H1 (cell line): ENCODE measurements around the gene RSKR. TPM values are rescaled to one million over a fixed set of nuclear protein-coding genes. Genes with fewer than 3 reads are reported as not detected.

ENCODE experiments used
- CTCF ChIA-PET: fragments of 300-600 bp; sonication (Branson Sonifier 250); formaldehyde crosslinking; loops from one replicate; lab custom pipeline; 2021; ENCODE audit not compliant: partially characterized antibody; lab: Charles Lee
- POLR2A ChIA-PET: fragments of 300-600 bp; sonication (Branson Sonifier 250); formaldehyde crosslinking; loops from one replicate; lab custom pipeline; 2021; ENCODE audit warnings: inconsistent platforms; ENCODE audit not compliant: partially characterized antibody; lab: Charles Lee
- DNase-seq, 2 experiments: peaks; one replicate each; pipeline versions ENCODE4 v3.0.0 to v3.0.0-alpha.2; 2010 to 2022; ENCODE audit warnings: low spot score in 2 of 2, low read depth in 1 of 2, mixed read lengths in 1 of 2
- FAIRE-seq: peaks from 2 replicates; lab custom pipeline; 2011; peaks lifted over from hg19 to GRCh38; lab: Jason Lieb, UNC
- H2AFZ ChIP-seq: 2 replicates; pipeline ENCODE4 v1.8.1; 2012; ENCODE audit warnings: low read length, inconsistent platforms
- H2AK5ac ChIP-seq: 2 replicates; pipeline ENCODE4 v1.6.1; 2013; ENCODE audit warnings: low read depth, low read length
- H2BK120ac ChIP-seq: replicated peaks from 2 replicates; pipeline ENCODE3; 2013; ENCODE audit warnings: low read depth, low read length, inconsistent platforms
- H2BK12ac ChIP-seq: 2 replicates; pipeline ENCODE4 v1.6.1; 2013; ENCODE audit warnings: low read depth, low read length
- H2BK15ac ChIP-seq: 2 replicates; pipeline ENCODE4 v1.6.1; 2013; ENCODE audit warnings: low read length
- H2BK20ac ChIP-seq: 2 replicates; pipeline ENCODE4 v1.6.1; 2013; ENCODE audit warnings: low read length
- H2BK5ac ChIP-seq: 2 replicates; pipeline ENCODE4 v1.6.1; 2013; ENCODE audit warnings: low read depth, low read length
- H3K14ac ChIP-seq: 2 replicates; pipeline ENCODE4 v1.6.1; 2013; ENCODE audit warnings: inconsistent platforms; ENCODE audit not compliant: insufficient read length
- H3K18ac ChIP-seq: 2 replicates; pipeline ENCODE4 v1.6.1; 2013; ENCODE audit warnings: low read length; ENCODE audit errors: extremely low read depth
- H3K23ac ChIP-seq: 2 replicates; pipeline ENCODE4 v1.6.1; 2013; ENCODE audit warnings: inconsistent platforms; ENCODE audit not compliant: insufficient read length
- H3K23me2 ChIP-seq: 2 replicates; pipeline ENCODE4 v1.6.1; 2013; ENCODE audit warnings: low read depth, low read length
- H3K27ac ChIP-seq: 2 replicates; pipeline ENCODE4 v1.6.1; 2011; ENCODE audit warnings: low read depth, low read length, inconsistent platforms
- H3K27me3 ChIP-seq, 4 experiments: replicated peaks in 1 of 4; 1 replicate in 1 of 4; 2 replicates in 3 of 4; pipeline versions ENCODE4 v1.6.1 to v1.8.1; 2011 to 2013; ENCODE audit warnings: low read length in 3 of 4, mild to moderate bottlenecking in 3 of 4, inconsistent platforms in 2 of 4, mixed read lengths in 2 of 4, moderate library complexity in 1 of 4; ENCODE audit not compliant: control insufficient read depth in 3 of 4, insufficient read depth in 3 of 4; ENCODE audit errors: extremely low read depth in 1 of 4
- H3K36me3 ChIP-seq, 4 experiments: 2 replicates each; pipeline versions ENCODE4 v1.6.1 to v1.8.1; 2011 to 2013; ENCODE audit warnings: mild to moderate bottlenecking in 4 of 4, low read length in 3 of 4, moderate library complexity in 2 of 4, control low read depth in 1 of 4, inconsistent platforms in 1 of 4; ENCODE audit not compliant: insufficient read depth in 4 of 4, control insufficient read depth in 2 of 4
- H3K4ac ChIP-seq: replicated peaks from 2 replicates; pipeline ENCODE3; 2013; ENCODE audit warnings: low read length, low read depth, mixed read lengths, inconsistent platforms; ENCODE audit not compliant: insufficient read length
- H3K4me1 ChIP-seq, 4 experiments: replicated peaks in 1 of 4; 1 replicate in 1 of 4; 2 replicates in 3 of 4; pipeline versions ENCODE4 v1.6.1 to v1.8.1; 2011 to 2013; ENCODE audit warnings: low read length in 3 of 4, inconsistent platforms in 2 of 4, mixed read lengths in 1 of 4; ENCODE audit not compliant: insufficient read depth in 4 of 4, control insufficient read depth in 3 of 4
- H3K4me2 ChIP-seq, 2 experiments: 2 replicates each; pipeline versions ENCODE4 v1.6.1 to v1.8.1; 2011 to 2013; ENCODE audit warnings: low read depth in 2 of 2, low read length in 2 of 2, control low read depth in 1 of 2, inconsistent platforms in 1 of 2, mild to moderate bottlenecking in 1 of 2; ENCODE audit not compliant: insufficient read depth in 1 of 2
- H3K4me3 ChIP-seq, 4 experiments: fragments of 200-600, 300-600 bp in 1 of 4; sonication (generic), shearing (Covaris generic), sonication (Bioruptor Twin) in 1 of 4; 2 replicates each; pipeline versions ENCODE4 v1.5.1 to v1.8.1; 2011 to 2016; ENCODE audit warnings: low read length in 4 of 4, low read depth in 3 of 4, control low read depth in 2 of 4, inconsistent platforms in 2 of 4, mild to moderate bottlenecking in 2 of 4, mixed read lengths in 1 of 4, moderate library complexity in 1 of 4; ENCODE audit not compliant: insufficient read depth in 2 of 4; ENCODE audit errors: extremely low read depth in 1 of 4
- H3K56ac ChIP-seq: replicated peaks from 2 replicates; pipeline ENCODE3; 2013; ENCODE audit warnings: low read depth, mild to moderate bottlenecking, mixed read lengths, low read length, inconsistent platforms; ENCODE audit not compliant: insufficient read length
- H3K79me1 ChIP-seq: 2 replicates; pipeline ENCODE4 v1.6.1; 2013; ENCODE audit warnings: low read depth, low read length, control low read depth
- H3K79me2 ChIP-seq, 2 experiments: 2 replicates each; pipeline versions ENCODE4 v1.6.1 to v1.8.1; 2012 to 2013; ENCODE audit warnings: low read length in 2 of 2, mild to moderate bottlenecking in 2 of 2, inconsistent platforms in 1 of 2; ENCODE audit not compliant: insufficient read depth in 2 of 2, control insufficient read depth in 1 of 2
- H3K9ac ChIP-seq, 4 experiments: replicated peaks in 1 of 4; 1 replicate in 1 of 4; 2 replicates in 3 of 4; pipeline versions ENCODE4 v1.6.1 to v1.8.1; 2011 to 2013; ENCODE audit warnings: low read depth in 3 of 4, low read length in 3 of 4, control low read depth in 2 of 4, mild to moderate bottlenecking in 2 of 4, moderate library complexity in 2 of 4, inconsistent platforms in 1 of 4; ENCODE audit errors: extremely low read depth in 1 of 4
- H3K9me3 ChIP-seq, 2 experiments: 2 replicates each; pipeline versions ENCODE4 v1.6.1 to v1.8.1; 2012 to 2013; ENCODE audit warnings: mild to moderate bottlenecking in 2 of 2, moderate library complexity in 2 of 2, control low read depth in 1 of 2, inconsistent platforms in 1 of 2, low read depth in 1 of 2, low read length in 1 of 2, mixed read lengths in 1 of 2; ENCODE audit not compliant: insufficient read depth in 2 of 2
- H4K20me1 ChIP-seq, 2 experiments: replicated peaks in 1 of 2; 2 replicates each; pipeline versions ENCODE3 to v1.8.1; 2011 to 2013; ENCODE audit warnings: inconsistent platforms in 2 of 2, low read length in 2 of 2, mild to moderate bottlenecking in 1 of 2; ENCODE audit not compliant: insufficient read depth in 2 of 2, control insufficient read depth in 1 of 2
- H4K5ac ChIP-seq: 2 replicates; pipeline ENCODE4 v1.6.1; 2013; ENCODE audit warnings: low read length, low read depth, mixed read lengths, inconsistent platforms; ENCODE audit not compliant: insufficient read length
- H4K8ac ChIP-seq: 2 replicates; pipeline ENCODE4 v1.8.0; 2013; ENCODE audit warnings: mild to moderate bottlenecking, moderate library complexity, low read length, inconsistent platforms; ENCODE audit not compliant: insufficient read depth; ENCODE audit errors: extremely low read depth
- H4K91ac ChIP-seq: replicated peaks from 2 replicates; pipeline ENCODE3; 2013; ENCODE audit warnings: low read length, mixed read lengths, inconsistent platforms; ENCODE audit not compliant: insufficient read length
- BACH1 ChIP-seq: IDR thresholded peaks from 2 replicates; pipeline ENCODE4 v1.6.1; 2012; ENCODE audit warnings: low read length, improper control_type of control experiment
- CHD1 ChIP-seq: IDR thresholded peaks from 2 replicates; pipeline ENCODE4 v1.6.1; 2012; ENCODE audit warnings: low read depth, low read length, improper control_type of control experiment
- EZH2 ChIP-seq: fragments of 200-600 bp; sonication (generic); IDR thresholded peaks from 2 replicates; pipeline ENCODE4 v1.7.1; 2012; ENCODE audit warnings: low read depth, mild to moderate bottlenecking, moderate library complexity, low read length, inconsistent platforms; ENCODE audit not compliant: severe bottlenecking
- GABPA ChIP-seq: IDR thresholded peaks from 2 replicates; pipeline ENCODE4 v1.6.1; 2011; ENCODE audit warnings: mild to moderate bottlenecking, low read length, moderate library complexity, borderline replicate concordance; ENCODE audit not compliant: insufficient read depth
- POU5F1 ChIP-seq: IDR thresholded peaks from 2 replicates; pipeline ENCODE4 v1.6.1; 2011; ENCODE audit warnings: low read depth, mild to moderate bottlenecking, low read length, moderate library complexity
- RFX5 ChIP-seq: IDR thresholded peaks from 2 replicates; pipeline ENCODE4 v1.6.1; 2011; ENCODE audit warnings: low read depth, low read length, improper control_type of control experiment, borderline replicate concordance
- SIRT6 ChIP-seq: IDR thresholded peaks from one replicate; pipeline ENCODE4 v1.7.1; 2012; ENCODE audit warnings: low read length, inconsistent platforms
- SP1 ChIP-seq: IDR thresholded peaks from 2 replicates; pipeline ENCODE4 v1.6.1; 2011; ENCODE audit warnings: low read depth, low read length
- TAF7 ChIP-seq: optimal IDR thresholded peaks from 2 replicates; pipeline ENCODE3; 2011; ENCODE audit warnings: low read depth, mild to moderate bottlenecking, inconsistent platforms, low read length, moderate library complexity, borderline replicate concordance
- TCF12 ChIP-seq: IDR thresholded peaks from 2 replicates; pipeline ENCODE4 v1.6.1; 2011; ENCODE audit warnings: low read depth, mild to moderate bottlenecking, low read length
- TEAD4 ChIP-seq: IDR thresholded peaks from 2 replicates; pipeline ENCODE4 v1.6.1; 2012; ENCODE audit warnings: low read depth, low read length, inconsistent platforms, mixed read lengths
- ZNF274 ChIP-seq: IDR thresholded peaks from 2 replicates; pipeline ENCODE4 v1.7.0; 2012; ENCODE audit warnings: low read length, borderline replicate concordance; ENCODE audit errors: extremely low read depth
- WGBS, 2 experiments: shearing (Covaris generic) in 1 of 2; methylation state at CpG; one replicate each; pipeline versions ENCODE4 v1.1.6 to v1.1.7; 2013 to 2015; ENCODE audit warnings: low lambda C conversion rate in 2 of 2, mixed read lengths in 2 of 2, inconsistent platforms in 1 of 2, low coverage in 1 of 2, missing lambda C conversion rate in 1 of 2; ENCODE audit not compliant: insufficient replicate concordance in 2 of 2, insufficient coverage in 1 of 2, insufficient read length in 1 of 2; ENCODE audit errors: extremely low coverage in 1 of 2, missing lambda C conversion rate in 1 of 2; 5-methylcytosine and 5-hydroxymethylcytosine counted together
- polyA plus RNA-seq, 7 experiments: library from polyadenylated mRNA; depleted of rRNA in 3 of 7; stranded (reverse) in 5 of 7; unstranded in 2 of 7; fragments of >200 nt in 5 of 7; fragments of 200-250 nt in 2 of 7; gene quantifications; 1 replicate in 5 of 7; 2 replicates in 1 of 7; 4 replicates in 1 of 7; pipeline versions ENCODE4 v1.2.1 to v1.2.3, GENCODE V29; 2011 to 2013; ENCODE audit warnings: missing spikeins in 2 of 7, mixed read lengths in 2 of 7
- total RNA-seq: library from RNA; stranded (reverse); fragmentation: NEBNext Ultra II Directional; extraction: Animal tissue kit (Norgen Biotek cat#: 25700); gene quantifications from 2 replicates; pipeline ENCODE4 v1.2.1, GENCODE V29; 2021
- TF ChIP-seq, protein P1 (sequence below): IDR thresholded peaks from 2 replicates; pipeline ENCODE4 v1.6.1; 2012; ENCODE audit warnings: low read length, inconsistent platforms

The RSKR gene
- total and polyA plus RNA-seq, 2 of the 8 experiments (the other 6 are each of a cell fraction or from before 2014, with no cell fraction given): 24.1 to 28.5 TPM

GRCh38 chr17:28580959-28581358 lies 33.0 kb downstream of the RSKR start:
- CTCF ChIA-PET: interaction anchor here (0.6 to 1.7 kb wide), 2 partner anchors 32 to 65 kb away, joined by 3 to 5 read pairs; no protein-coding TSS in a partner anchor
- H3K14ac ChIP-seq: no peak overlapping the region
- H2BK15ac ChIP-seq: no peak overlapping the region
- no peaks in the 10 kb centered on the region for H3K79me2 ChIP-seq
- no peak overlapping the region for H2BK20ac ChIP-seq
- peaks cover 1 to 2% of the 10 kb centered on the region in 2 experiments for H4K20me1 ChIP-seq
- no peak overlapping the region for H3K4me2 ChIP-seq
- H3K4me1 ChIP-seq: peaks cover 2 to 7% (median 3%) of the 10 kb centered on the region in 4 experiments; a peak in 6 of 7 replicates
- no peak overlapping the region for H4K5ac ChIP-seq
- H3K18ac ChIP-seq: no peak overlapping the region
- peaks cover 49 to 77% (median 69%) of the 10 kb centered on the region in 4 experiments for H3K36me3 ChIP-seq
- no peaks in the 10 kb centered on the region for H3K9me3 ChIP-seq
- no peaks in the 10 kb centered on the region for H3K27me3 ChIP-seq
- H3K79me1 ChIP-seq: no peaks in the 10 kb centered on the region
- no peak overlapping the region for H2AFZ ChIP-seq
- no peak overlapping the region for H3K23ac ChIP-seq
- no peak overlapping the region for H3K27ac ChIP-seq
- no peak overlapping the region for H3K4ac ChIP-seq
- H2AK5ac ChIP-seq: no peak overlapping the region
- H4K91ac ChIP-seq: no peak overlapping the region
- no peak overlapping the region for H3K4me3 ChIP-seq
- H2BK12ac ChIP-seq: no peak overlapping the region
- no peak overlapping the region for H2BK5ac ChIP-seq
- no peaks in the 10 kb centered on the region; the same call in 1 of the 2 replicates for H3K23me2 ChIP-seq
- no peak for FAIRE-seq
- POLR2A ChIA-PET: interaction anchor here (1.3 to 1.8 kb wide), 2 partner anchors 11 to 32 kb away, joined by 4 read pairs; no protein-coding TSS in a partner anchor
- H3K56ac ChIP-seq: no peak overlapping the region
- no peak overlapping the region for H3K9ac ChIP-seq
- no peak overlapping the region for H2BK120ac ChIP-seq
- DNase-seq: no peak
- no peak overlapping the region for H4K8ac ChIP-seq
- WGBS, 2 experiments: 97% methylated on average over 3 of the region's 3 CpGs; no CpG with 5 or more reads in 1 of the 2 experiments
- TF ChIP-seq POU5F1: no peak
- TF ChIP-seq CHD1: no peak
- TF ChIP-seq GABPA: no peak
- TF ChIP-seq, protein P1, sequence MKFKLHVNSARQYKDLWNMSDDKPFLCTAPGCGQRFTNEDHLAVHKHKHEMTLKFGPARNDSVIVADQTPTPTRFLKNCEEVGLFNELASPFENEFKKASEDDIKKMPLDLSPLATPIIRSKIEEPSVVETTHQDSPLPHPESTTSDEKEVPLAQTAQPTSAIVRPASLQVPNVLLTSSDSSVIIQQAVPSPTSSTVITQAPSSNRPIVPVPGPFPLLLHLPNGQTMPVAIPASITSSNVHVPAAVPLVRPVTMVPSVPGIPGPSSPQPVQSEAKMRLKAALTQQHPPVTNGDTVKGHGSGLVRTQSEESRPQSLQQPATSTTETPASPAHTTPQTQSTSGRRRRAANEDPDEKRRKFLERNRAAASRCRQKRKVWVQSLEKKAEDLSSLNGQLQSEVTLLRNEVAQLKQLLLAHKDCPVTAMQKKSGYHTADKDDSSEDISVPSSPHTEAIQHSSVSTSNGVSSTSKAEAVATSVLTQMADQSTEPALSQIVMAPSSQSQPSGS: no peak
- no peak for TF ChIP-seq BACH1
- TF ChIP-seq RFX5: no peak
- no peak for TF ChIP-seq EZH2
- no peak for TF ChIP-seq ZNF274
- TF ChIP-seq TCF12: no peak
- no peak for TF ChIP-seq TAF7
- no peak for TF ChIP-seq TEAD4
- TF ChIP-seq SP1: no peak
- TF ChIP-seq SIRT6: no peak
